Left renal pelvis (tissue), 4 donors: Measurements from ENCODE around the gene HHAT. TPM values are rescaled to one million over a fixed set of nuclear protein-coding genes. Genes with fewer than 3 reads are reported as not detected.

Source experiments
- DNase-seq, 4 donors: peaks; one replicate each; pipeline ENCODE4 v3.0.0-alpha.2; 2013; ENCODE audit warnings: low read depth in 4 of 4, low spot score in 3 of 4
- polyA plus RNA-seq, 4 donors: library from polyadenylated mRNA; unstranded; fragments of 120-200 nt; gene quantifications; one replicate each; pipeline ENCODE4 v1.2.1, GENCODE V29; 2013; ENCODE audit not compliant: insufficient read length in 4 of 4

Gene HHAT
- polyA plus RNA-seq, 4 donors = 11.8 to 14.6 (median 14.2) TPM

- DNase-seq = peak; percentile 38 to 63 (median 46)
These were observed 255.9 kb downstream of the HHAT start for GRCh38 chr1:210584439-210585113.

DNA sequence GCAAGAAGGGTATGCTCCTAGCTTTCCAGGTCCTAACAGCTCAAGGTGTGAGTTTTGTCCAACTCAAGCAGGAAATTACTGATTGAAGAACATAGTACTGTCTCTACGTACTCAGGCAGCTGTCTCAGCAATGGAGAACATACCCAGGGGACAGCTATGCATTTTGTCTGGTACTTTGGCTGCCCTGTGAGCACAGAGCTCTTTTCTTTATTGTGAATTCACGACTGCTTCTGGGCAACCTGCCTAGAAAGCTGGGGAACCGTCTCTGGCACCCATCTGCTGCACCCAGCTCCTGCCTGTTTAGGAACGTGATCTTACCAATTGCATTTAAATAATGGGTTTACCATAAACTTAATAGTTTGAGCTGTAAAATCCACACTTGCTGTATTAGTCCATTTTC, 258.1 kb downstream of the HHAT start:
- DNase-seq = no peak

- no peak for DNase-seq
These were observed 258.9 kb downstream of the HHAT start for GRCh38 chr1:210587566-210587965.

DNA sequence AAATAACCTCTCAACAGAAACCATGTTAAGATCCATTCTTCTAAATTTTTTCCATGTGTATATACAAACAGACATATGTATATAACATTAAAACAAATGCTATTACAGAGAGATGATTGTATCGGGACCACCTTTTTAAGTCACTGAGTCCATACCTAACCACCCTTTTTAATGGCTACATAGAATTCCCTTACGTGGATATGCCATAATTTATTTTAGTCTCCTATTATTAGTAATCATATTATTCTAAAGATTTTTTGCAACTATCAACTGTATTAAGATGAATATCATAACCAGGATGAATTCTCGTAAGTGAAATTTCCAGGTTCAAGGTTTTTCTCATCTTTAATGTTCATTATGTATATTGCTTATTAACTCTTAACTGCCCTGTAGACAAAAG, 259.7 kb downstream of the HHAT start:
- DNase-seq = no peak

DNA sequence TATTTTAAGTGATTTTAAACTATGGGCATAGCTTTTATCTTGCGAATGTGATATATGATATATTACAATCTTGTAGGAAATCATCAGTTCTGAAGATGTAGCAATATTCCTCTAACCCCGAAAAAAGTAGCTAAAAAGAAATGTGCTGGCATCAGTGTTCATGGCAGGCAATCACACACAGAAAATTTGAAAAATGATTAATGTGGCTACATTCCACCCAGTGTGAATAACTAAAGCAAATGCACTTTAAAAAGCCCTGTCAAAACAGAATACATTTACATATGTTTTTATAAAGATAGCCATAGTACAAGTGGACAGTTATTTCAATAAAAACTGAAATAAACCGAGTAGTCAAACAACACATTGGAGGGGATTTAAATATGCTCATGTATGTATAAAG, 260.2 kb downstream of the HHAT start:
- DNase-seq = no peak

- DNase-seq = no peak
These were observed 262.5 kb downstream of the HHAT start for GRCh38 chr1:210591214-210591613.

- DNase-seq = no peak
These were observed 265.9 kb downstream of the HHAT start for GRCh38 chr1:210594605-210595004.

DNA sequence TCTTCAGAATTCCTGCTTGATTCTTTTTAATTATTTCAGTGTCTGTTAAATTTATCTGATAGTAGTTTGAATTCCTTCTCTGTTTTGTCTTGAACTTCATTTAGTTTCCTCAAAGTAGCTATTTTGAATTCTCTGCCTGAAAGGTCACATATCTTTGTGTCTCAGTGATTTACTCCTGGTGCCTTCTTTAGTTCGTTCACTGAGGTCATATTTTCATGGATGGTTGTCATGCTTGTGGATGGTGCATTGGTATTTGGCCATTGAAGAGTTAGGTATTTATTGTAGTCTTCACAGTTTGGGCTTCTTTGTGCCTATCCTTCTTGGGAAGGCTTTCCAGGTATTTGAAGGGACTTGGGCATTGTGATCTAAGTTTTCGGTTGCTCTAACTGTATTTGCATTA, 267.9 kb downstream of the HHAT start:
- no peak for DNase-seq

- no peak for DNase-seq
These were observed 268.9 kb downstream of the HHAT start for GRCh38 chr1:210597555-210598134.

- no peak for DNase-seq
These were observed 269.5 kb downstream of the HHAT start for GRCh38 chr1:210598135-210598652.

DNA sequence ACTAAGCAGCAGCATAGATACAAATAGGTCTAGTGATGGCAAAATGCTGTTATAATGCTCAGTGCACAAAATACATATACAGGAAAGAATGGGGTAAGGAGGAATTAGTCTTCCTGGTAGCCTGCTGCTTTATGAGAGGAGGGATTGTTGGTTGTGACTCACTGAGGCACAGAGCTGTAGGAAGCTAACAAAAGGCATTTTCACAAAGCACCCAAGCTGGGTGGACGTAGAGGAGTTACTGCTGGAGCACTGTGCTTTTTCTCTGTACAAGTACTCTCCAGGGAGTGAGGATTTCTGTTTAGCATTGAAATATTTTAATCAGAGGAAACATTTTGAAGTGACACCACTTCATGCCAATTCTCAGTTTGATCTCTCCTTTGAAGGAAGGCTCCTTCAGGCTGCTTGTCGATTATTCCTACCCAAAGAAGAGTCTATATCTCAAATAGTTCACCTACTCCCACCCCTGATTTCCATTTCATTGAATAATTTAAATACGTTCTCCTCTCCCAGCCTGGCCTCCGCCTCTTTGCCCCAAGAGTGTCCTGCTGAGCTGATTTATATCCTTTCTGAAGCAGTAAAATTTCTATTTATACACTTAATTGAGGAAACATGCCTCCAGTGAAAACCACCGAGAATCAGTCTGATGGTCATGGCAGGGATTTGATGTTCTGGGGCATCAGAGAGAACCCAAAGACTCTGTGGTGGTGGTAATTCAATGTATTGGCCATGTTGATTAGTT, 271.9 kb downstream of the HHAT start:
- DNase-seq = no peak

DNA sequence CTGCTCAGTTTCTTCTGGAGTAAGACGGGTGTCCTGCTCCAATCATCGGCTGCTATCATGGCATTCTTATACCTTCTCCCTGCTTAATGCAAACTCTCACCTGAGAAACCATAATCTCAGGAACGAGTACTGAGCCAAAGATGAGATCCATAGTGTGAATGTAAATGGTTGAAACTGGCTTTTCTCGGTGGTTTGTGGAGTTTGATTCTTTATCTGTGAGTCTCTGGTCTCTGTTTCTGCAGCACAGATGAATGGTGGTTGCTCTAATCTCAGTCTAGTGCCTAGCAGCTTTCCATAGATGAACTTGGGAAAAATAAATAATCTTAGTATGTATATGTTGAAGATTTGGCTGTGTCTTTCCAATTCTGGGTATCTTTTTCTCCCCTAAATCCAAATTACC, 274.4 kb downstream of the HHAT start:
- no peak for DNase-seq

DNA sequence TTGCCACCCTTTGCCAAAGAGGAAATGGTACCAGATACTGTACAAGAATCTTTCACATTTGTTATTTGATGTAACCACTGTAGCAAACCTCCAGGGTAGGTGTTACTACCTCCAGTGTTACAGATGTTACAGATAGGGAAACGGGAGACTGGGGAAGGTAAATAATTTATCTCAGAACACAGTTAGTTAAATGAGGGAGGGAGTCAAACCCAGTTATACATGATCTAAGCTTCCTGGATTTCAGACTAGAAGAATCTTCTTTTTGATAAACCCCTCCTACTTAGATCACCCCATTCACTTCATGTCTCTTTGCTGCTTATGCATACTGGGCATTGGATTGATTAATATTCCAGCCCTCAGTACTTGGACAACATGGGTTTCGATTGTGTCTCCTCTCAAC, 276.4 kb downstream of the HHAT start:
- no peak for DNase-seq

DNA sequence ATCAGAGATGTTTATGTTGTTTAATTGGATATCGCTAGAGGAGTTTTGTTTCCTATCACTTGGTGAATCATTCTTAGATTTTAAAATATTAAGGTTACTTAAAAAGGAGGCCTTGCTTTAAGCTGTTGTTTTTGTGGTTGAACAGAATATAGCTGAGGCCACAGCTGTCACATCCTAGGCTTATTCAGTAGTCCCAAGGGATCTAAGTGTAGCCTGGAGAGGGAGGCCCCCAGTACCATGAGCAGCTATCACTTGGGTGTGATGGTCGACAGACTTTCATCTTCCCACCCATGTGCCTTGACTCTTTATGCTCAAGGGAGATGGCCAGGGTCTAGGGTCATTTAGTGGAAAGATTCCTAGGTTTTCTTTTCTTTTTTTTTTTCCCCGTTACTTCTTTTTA, 278.7 kb downstream of the HHAT start:
- DNase-seq = no peak

- DNase-seq = no peak
These were observed 280.1 kb downstream of the HHAT start for GRCh38 chr1:210608767-210609166.

DNA sequence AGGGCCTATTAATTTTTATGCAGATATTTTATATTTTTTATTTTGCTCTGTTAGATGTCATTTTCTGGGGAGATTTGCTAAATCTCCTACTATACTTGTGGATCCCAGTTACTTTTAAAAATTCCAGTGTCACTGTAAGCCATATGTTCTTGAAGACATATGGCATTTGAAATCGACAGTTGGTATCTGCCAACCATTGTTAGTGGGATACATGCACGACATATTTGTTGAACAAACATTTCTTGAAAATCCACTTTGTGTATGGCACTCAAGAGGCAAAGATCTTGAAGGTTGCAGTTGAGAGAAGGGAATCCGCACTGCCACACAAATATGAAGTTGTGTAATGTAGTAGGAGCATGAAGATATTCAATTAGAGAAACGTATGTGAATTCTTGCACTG, 287.7 kb downstream of the HHAT start:
- no peak for DNase-seq

DNA sequence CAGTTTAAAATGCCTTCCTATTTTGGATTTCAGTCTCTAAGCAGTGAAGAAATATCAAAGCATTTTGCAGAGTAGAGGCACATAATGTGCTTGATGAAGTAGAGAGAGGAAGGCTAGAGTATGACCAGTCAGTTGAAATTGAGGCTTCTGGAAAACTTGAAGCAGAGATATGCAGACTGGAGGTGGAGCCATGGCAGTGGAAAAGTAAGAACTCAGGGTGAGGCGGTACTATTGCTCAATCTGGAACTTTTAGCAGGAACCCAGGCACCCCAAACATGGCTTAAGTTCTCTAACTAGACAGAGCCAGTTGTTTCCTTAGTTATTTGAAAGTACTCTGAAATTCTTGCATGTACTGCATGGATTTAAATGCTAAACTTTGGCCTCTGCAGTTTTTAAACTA, 288.6 kb downstream of the HHAT start:
- no peak for DNase-seq

DNA sequence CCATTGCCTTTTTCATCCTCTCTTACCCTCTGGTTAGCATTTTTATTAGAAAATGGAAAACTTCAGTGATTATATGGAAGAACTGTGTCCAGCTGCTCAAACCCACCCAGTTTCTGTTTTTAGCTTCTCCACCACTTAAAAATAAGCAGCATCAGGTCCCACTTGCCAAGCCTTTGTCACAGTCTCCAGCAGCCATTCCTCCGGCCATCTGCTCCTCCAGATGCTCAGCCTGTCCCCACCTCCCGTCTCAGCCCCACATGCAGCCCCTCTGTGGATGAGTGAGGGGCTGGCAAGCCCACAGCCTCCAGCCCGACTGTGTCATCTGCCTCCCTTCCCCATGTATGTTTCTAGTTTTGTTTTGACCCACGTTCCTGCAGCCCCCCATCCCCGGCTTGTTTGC, 289.7 kb downstream of the HHAT start:
- no peak for DNase-seq

GRCh38 chr1:210620867-210621488, 292.3 kb downstream of the HHAT start:
- no peak for DNase-seq

DNA sequence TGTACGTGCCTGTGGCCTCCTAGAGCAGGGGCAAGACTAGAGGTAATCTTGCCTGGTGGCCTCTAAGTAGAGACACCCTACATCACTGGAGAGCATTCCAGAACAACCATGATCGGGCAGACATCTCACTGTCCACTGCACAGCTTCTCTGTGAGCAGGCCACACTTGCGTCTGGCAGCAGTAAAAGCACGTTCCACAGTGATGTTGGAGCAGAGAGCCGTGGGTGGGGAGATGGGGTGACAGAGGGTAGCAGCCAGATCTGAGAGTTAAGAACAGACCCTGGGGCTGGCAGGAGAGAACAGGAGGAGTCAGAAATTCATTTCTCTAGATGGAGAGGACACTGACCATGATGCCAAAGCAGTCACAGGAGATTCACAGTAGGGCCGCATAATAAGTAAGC, 293.0 kb downstream of the HHAT start:
- DNase-seq = no peak

- no peak for DNase-seq
These were observed 296.0 kb downstream of the HHAT start for GRCh38 chr1:210624722-210625121.
